ENCODE measurements around the gene NLRC3.

NLRC3 gene

DNA sequence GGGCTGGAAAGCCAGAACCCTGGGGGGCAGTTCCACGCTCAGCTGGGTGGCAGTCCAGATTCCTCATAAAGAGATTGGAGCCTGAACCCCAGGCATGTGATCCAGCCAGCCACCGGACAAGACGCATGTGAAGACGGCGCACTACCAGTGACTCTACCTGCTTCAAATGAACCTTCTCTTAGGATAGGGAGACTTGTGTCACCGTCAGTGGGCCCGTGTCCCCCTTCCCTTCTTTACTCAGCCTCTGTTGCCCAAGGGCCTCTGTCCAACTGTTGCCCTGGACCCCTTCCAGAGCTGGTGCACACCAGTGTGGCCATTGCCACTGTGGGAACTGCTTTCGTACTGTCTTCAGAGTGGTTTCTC, 58.2 kb downstream of the NLRC3 start:
- no peak overlapping the region for H3K4me3 ChIP-seq (ENCODE audit: low read depth, low read length)
- TF ChIP-seq, protein P1, sequence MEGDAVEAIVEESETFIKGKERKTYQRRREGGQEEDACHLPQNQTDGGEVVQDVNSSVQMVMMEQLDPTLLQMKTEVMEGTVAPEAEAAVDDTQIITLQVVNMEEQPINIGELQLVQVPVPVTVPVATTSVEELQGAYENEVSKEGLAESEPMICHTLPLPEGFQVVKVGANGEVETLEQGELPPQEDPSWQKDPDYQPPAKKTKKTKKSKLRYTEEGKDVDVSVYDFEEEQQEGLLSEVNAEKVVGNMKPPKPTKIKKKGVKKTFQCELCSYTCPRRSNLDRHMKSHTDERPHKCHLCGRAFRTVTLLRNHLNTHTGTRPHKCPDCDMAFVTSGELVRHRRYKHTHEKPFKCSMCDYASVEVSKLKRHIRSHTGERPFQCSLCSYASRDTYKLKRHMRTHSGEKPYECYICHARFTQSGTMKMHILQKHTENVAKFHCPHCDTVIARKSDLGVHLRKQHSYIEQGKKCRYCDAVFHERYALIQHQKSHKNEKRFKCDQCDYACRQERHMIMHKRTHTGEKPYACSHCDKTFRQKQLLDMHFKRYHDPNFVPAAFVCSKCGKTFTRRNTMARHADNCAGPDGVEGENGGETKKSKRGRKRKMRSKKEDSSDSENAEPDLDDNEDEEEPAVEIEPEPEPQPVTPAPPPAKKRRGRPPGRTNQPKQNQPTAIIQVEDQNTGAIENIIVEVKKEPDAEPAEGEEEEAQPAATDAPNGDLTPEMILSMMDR (IDR thresholded peaks at IDR 0.05; ENCODE audit: insufficient read depth, low read length, missing control alignments), result no peak
- POLR2A ChIA-PET, result no interaction called here
- CTCF ChIA-PET, result no interaction called here
- DNase-seq (ENCODE audit: low read depth, low spot score), result no peak

DNA sequence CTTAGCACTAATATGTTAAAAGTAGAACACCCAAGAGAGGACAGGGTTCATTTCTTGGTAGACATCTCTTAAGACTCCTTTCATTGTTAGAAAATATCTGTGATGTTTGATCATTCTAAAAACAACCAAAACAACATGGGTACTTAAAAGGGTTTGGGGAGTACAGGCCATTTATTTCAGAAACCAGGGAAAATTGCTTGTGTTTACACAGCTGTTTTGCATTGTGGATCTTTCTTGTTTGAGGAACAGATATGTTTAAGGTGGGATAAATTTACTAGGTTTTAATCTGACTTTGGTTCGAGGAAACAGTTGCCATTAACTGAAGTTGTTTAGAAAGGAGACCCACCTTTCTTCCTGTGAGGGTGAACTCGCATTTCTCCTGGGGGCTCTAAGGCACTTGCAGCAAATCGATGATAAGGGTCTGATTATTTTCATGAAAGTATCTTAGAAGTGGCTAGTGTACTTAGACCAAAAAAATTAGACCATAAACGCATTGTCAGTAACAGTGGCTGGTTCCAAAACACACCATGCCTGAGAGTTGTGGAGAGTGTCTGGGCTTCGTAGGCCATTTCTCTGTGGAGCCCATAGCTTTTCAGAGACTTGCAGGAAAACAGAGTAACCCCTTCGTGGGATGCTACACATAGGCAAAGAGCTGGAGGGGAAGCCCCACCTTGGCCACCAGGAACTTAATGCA, 58.8 kb downstream of the NLRC3 start:
- ChIA-PET CTCF (no interaction called here), POLR2A (no interaction called here)
- no peak for DNase-seq (ENCODE audit: low read depth, low spot score)
- TF ChIP-seq, protein P1 (IDR thresholded peaks at IDR 0.05; ENCODE audit: insufficient read depth, low read length, missing control alignments), result no peak
- no peak overlapping the region for H3K4me3 ChIP-seq (ENCODE audit: low read depth, low read length)

DNA sequence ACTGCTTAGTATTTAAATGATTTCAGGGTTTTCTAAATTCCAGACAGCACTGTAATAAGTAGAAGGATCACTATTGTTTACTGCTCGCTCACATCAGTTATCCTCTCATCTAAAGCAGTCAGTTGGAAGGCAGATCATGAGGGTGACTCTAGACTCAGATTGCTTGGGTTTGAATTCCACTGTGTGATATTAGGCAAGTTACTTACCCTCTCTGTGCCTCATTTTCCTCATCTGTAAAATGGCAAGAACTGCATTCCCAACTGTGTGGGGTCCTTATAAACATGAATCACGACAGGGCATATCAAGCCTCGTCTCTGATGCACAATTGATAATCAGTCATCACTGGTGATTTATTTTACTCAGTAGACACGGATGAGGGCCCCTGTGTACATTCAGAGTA, 61.3 kb downstream of the NLRC3 start:
- POLR2A ChIA-PET, result no interaction called here
- no peak overlapping the region for H3K4me3 ChIP-seq (ENCODE audit: low read depth, low read length)
- CTCF ChIA-PET, result interaction anchor here (0.7 to 2.1 kb wide), 2 partner anchors 8 to 15 kb away, joined by 3 to 14 read pairs; partner anchors contain the start of gene CLUAP1
- TF ChIP-seq, protein P1 (IDR thresholded peaks at IDR 0.05; ENCODE audit: insufficient read depth, low read length, missing control alignments), result no peak
- no peak for DNase-seq (ENCODE audit: low read depth, low spot score)

DNA sequence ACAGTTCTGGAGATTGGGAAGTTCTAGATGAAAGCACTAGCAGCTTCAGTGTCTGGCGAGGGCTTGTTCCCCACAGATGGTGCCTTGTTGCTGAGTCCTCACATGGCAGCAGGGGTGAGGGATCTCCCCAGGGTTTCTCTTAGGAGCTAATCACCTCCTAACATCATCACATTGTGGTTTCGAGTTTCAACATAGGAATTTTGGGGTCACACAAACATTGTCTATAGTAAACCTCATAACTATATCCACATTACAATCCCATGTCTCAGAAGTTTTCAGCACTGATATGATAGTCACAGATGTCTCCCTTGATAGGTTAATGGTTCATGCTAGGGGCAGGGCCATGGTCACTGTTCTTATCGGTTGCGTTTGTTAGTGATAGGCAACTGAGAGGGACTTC, 62.6 kb downstream of the NLRC3 start:
- TF ChIP-seq, protein P1 (IDR thresholded peaks at IDR 0.05; ENCODE audit: insufficient read depth, low read length, missing control alignments), result no peak
- DNase-seq (ENCODE audit: low read depth, low spot score), result peak; percentile 29
- H3K4me3 ChIP-seq (ENCODE audit: low read depth, low read length), result no peak overlapping the region
- CTCF ChIA-PET, result interaction anchor here (2.1 kb wide), 1 partner anchor 14 kb away, joined by 14 read pairs; the partner anchor contains the start of gene CLUAP1
- POLR2A ChIA-PET, result no interaction called here

DNA sequence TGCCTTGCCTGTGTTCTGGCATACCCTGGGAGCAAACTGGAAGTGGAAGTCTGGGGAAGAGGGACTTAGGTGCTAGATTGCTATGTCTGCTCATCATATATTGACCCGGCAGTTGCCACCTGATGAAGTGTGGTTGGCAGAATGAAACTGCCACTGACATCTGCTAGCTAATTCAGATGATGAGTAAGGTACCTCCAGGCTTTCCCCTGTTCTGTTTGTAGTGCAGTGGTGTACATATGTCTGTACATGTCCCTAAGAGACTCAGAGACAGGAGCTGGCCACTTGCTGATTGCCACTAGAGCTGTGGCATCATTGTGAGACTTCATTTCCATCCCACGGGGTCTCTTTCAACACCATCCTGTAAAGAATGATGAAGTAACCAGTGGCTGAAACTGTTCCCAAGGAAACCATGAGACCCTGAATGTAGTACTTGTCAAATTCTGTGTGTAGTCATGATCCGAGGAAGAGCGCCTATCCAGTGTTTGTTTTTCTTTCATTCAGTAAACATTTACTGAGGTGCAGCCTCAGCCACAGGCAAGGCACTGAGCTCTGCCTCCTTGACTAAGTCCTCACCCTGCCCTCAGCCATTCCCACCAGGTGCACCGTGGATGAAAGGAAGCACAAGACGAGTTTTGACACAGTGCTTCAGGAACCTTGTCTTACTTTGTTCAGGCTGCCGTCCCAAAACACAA, 63.2 kb downstream of the NLRC3 start:
- no peak overlapping the region for H3K4me3 ChIP-seq (ENCODE audit: low read depth, low read length)
- CTCF ChIA-PET, result interaction anchor here (2.1 kb wide), 1 partner anchor 13 kb away, joined by 14 read pairs; the partner anchor contains the start of gene CLUAP1
- POLR2A ChIA-PET, result no interaction called here
- TF ChIP-seq, protein P1 (IDR thresholded peaks at IDR 0.05; ENCODE audit: insufficient read depth, low read length, missing control alignments), result no peak
- DNase-seq (ENCODE audit: low read depth, low spot score), result no peak
